Spleen (tissue), 11 donors: Measurements from ENCODE around the gene UTP11. TPM values are rescaled to one million over a fixed set of nuclear protein-coding genes. Genes with fewer than 3 reads are reported as not detected.

Experiments
- DNase-seq: peaks from one replicate; pipeline ENCODE4 v3.0.0-alpha.2; 2020
- H3K27ac ChIP-seq, 8 donors: fragments of 200-600 bp; sonication (generic) in 7 of 8; 1 replicate in 4 of 8; 2 replicates in 4 of 8; pipeline versions ENCODE4 v1.5.0 to v1.8.0; 2016 to 2021; ENCODE audit warnings: inconsistent platforms in 4 of 8, mild to moderate bottlenecking in 4 of 8, moderate library complexity in 1 of 8
- H3K27me3 ChIP-seq, 7 donors: fragments of 200-600 bp; sonication (generic) in 6 of 7; replicated peaks in 1 of 7; 1 replicate in 4 of 7; 2 replicates in 3 of 7; pipeline versions ENCODE4 v1.5.0 to v1.8.0; 2016 to 2021; ENCODE audit warnings: inconsistent platforms in 3 of 7, mild to moderate bottlenecking in 1 of 7
- H3K36me3 ChIP-seq, 6 donors: fragments of 200-600 bp; sonication (generic) in 5 of 6; 1 replicate in 4 of 6; 2 replicates in 2 of 6; pipeline versions ENCODE4 v1.5.0 to v1.8.0; 2016 to 2021; ENCODE audit warnings: inconsistent platforms in 2 of 6
- H3K4me1 ChIP-seq, 6 donors: fragments of 200-600 bp; sonication (generic) in 5 of 6; 1 replicate in 3 of 6; 2 replicates in 3 of 6; pipeline versions ENCODE4 v1.5.0 to v1.8.0; 2016 to 2021; ENCODE audit warnings: inconsistent platforms in 3 of 6
- H3K4me3 ChIP-seq, 8 donors: fragments of 200-600 bp; sonication (generic) in 7 of 8; 1 replicate in 4 of 8; 2 replicates in 4 of 8; pipeline versions ENCODE4 v1.5.0 to v1.8.0; 2016 to 2021; ENCODE audit warnings: inconsistent platforms in 4 of 8, mild to moderate bottlenecking in 4 of 8, moderate library complexity in 2 of 8
- H3K9me3 ChIP-seq, 8 donors: fragments of 200-600 bp; sonication (generic) in 7 of 8; 1 replicate in 4 of 8; 2 replicates in 4 of 8; pipeline versions ENCODE4 v1.5.0 to v1.8.0; 2016 to 2021; ENCODE audit warnings: inconsistent platforms in 4 of 8
- POLR2A ChIP-seq, 3 donors: fragments of 450-650 bp; IDR thresholded peaks; one replicate each; pipeline ENCODE4 v1.5.1; 2017; ENCODE audit warnings: antibody characterized with exemption in 3 of 3, mild to moderate bottlenecking in 1 of 3
- POLR2AphosphoS5 ChIP-seq, 3 donors: sonication (generic); formaldehyde crosslinking; IDR thresholded peaks; one replicate each; pipeline ENCODE4 v1.5.1; 2017; ENCODE audit warnings: antibody characterized with exemption in 3 of 3
- WGBS, 5 donors: extraction: QIAGEN DNeasy Blood & Tissue Kit in 3 of 5; methylation state at CpG; one replicate each; pipeline versions ENCODE4 v1.1.5 to v1.1.7; 2013 to 2018; 5-methylcytosine and 5-hydroxymethylcytosine counted together
- intact Hi-C: fragments of 100-400 bp; cut with DNase I; formaldehyde crosslinking; loops from one replicate; pipeline ENCODE4 v1.15.0; 2023; ENCODE audit warnings: low total_unique reads
- polyA plus RNA-seq, 3 donors: library from polyadenylated mRNA; stranded (reverse); fragments of 200-250 nt; gene quantifications; one replicate each; pipeline ENCODE4 v1.2.1, GENCODE V29; 2013
- total RNA-seq, 7 donors: library from RNA; depleted of rRNA in 3 of 7; stranded (reverse); fragments of >200 nt in 3 of 7; fragmentation: NEBNext Ultra II Directional in 4 of 7; extraction: Animal tissue kit (Norgen Biotek cat#: 25700) in 4 of 7; gene quantifications; one replicate each; pipeline versions ENCODE4 v1.1.0 to v1.2.1, GENCODE V29; 2016 to 2021
- TF ChIP-seq, protein P1 (sequence below), 11 experiments: fragments of 200-600 bp in 7 of 11; fragments of 450-650 bp in 4 of 11; sonication (generic) in 4 of 11; IDR thresholded peaks in 8 of 11; conservative IDR thresholded peaks in 3 of 11; 1 replicate in 7 of 11; 2 replicates in 4 of 11; pipeline versions ENCODE4 v1.4.0 to v1.8.0; 2016 to 2021; ENCODE audit warnings: antibody characterized with exemption in 11 of 11, inconsistent platforms in 4 of 11, mild to moderate bottlenecking in 1 of 11
- donor health status: healthy with polysubstance abuse.
- donor health status: DM: no; HTN: no; CAD: no; lungs with moderate emphysema.
- donor health status: DM: no; HTN: no; CAD: no.
- donor health status: Bipolar disorder and iron deficiency.
- donor health status: healthy.
- donor health status: DM: no; HTN: no; CAD: no.
- donor health status: DM: yes; HTN: yes; CAD: no.

UTP11 gene
- total and polyA plus RNA-seq, 10 donors: 12.5 to 51.4 (median 20.8) TPM

DNA sequence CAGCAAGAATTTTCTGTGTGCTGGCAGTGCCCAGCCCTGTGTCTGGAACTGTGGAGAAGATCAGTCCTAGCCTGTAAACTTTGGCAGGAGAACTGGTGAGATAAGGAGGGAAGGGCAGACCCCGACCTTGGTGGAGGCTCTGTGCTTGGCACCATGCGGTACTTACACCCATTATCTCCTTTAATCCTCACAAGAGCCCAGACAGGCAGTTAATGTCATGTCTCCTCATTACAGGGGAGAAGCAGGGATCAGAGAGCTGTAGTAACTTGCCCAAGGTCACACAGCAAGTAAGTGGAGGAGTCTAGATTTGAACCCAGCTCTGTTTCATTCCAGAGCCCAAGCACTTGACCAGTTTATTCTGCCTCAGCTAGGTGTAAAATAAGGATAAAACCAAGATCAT, 48.0 kb downstream of the UTP11 start:
- H3K4me3 ChIP-seq: no peak overlapping the region
- H3K36me3 ChIP-seq: no peaks in the 10 kb centered on the region
- intact Hi-C loops: no loop called here
- 75 to 96% (median 80%) methylated on average over 2 of the region's 2 CpGs for WGBS, 5 donors
- TF ChIP-seq POLR2A (IDR thresholded peaks at IDR 0.05) (no peak), POLR2AphosphoS5 (IDR thresholded peaks at IDR 0.05) (no peak)
- TF ChIP-seq, protein P1, sequence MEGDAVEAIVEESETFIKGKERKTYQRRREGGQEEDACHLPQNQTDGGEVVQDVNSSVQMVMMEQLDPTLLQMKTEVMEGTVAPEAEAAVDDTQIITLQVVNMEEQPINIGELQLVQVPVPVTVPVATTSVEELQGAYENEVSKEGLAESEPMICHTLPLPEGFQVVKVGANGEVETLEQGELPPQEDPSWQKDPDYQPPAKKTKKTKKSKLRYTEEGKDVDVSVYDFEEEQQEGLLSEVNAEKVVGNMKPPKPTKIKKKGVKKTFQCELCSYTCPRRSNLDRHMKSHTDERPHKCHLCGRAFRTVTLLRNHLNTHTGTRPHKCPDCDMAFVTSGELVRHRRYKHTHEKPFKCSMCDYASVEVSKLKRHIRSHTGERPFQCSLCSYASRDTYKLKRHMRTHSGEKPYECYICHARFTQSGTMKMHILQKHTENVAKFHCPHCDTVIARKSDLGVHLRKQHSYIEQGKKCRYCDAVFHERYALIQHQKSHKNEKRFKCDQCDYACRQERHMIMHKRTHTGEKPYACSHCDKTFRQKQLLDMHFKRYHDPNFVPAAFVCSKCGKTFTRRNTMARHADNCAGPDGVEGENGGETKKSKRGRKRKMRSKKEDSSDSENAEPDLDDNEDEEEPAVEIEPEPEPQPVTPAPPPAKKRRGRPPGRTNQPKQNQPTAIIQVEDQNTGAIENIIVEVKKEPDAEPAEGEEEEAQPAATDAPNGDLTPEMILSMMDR (IDR thresholded peaks at IDR 0.05 in 8 of 11, conservative IDR thresholded peaks at IDR 0.05 in 3 of 11): no peak
- peaks cover 0 to 14% (median 0%) of the 10 kb centered on the region in 7 donors for H3K27me3 ChIP-seq
- no peak for DNase-seq
- no peaks in the 10 kb centered on the region for H3K9me3 ChIP-seq
- no peaks in the 10 kb centered on the region for H3K4me1 ChIP-seq
- no peak overlapping the region for H3K27ac ChIP-seq

DNA sequence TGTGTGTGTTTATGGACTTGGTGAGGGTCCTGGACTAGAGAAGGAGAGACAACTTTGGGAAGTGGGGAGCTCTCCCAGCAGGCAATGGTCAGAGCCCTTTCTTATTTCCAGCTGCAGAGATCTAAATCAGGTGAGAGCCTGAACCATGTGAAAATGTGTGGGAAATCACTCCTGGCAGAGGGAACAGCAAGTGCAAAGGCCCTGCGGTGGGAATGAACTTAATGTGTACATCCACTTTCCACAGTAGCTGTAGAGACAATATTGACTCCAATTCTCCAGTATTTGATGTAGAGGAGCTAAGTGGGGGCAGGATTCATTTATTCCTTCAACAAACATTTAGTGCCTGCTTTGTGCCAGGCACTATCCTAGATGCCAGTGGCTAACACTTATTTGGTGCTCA, 48.8 kb downstream of the UTP11 start:
- DNase-seq: no peak
- Histone ChIP-seq H3K36me3 (no peaks in the 10 kb centered on the region), H3K27ac (no peak overlapping the region), H3K4me3 (no peak overlapping the region), H3K9me3 (no peaks in the 10 kb centered on the region), H3K27me3 (peaks cover 0 to 12% (median 0%) of the 10 kb centered on the region in 7 donors), H3K4me1 (no peaks in the 10 kb centered on the region)
- TF ChIP-seq, protein P1 (IDR thresholded peaks at IDR 0.05 in 8 of 11, conservative IDR thresholded peaks at IDR 0.05 in 3 of 11): no peak
- TF ChIP-seq POLR2A (IDR thresholded peaks at IDR 0.05): no peak
- no peak for TF ChIP-seq POLR2AphosphoS5 (IDR thresholded peaks at IDR 0.05)
- 91 to 97% (median 94%) methylated on average over 1 of the region's 1 CpG for WGBS, 5 donors
- intact Hi-C loops: no loop called here

DNA sequence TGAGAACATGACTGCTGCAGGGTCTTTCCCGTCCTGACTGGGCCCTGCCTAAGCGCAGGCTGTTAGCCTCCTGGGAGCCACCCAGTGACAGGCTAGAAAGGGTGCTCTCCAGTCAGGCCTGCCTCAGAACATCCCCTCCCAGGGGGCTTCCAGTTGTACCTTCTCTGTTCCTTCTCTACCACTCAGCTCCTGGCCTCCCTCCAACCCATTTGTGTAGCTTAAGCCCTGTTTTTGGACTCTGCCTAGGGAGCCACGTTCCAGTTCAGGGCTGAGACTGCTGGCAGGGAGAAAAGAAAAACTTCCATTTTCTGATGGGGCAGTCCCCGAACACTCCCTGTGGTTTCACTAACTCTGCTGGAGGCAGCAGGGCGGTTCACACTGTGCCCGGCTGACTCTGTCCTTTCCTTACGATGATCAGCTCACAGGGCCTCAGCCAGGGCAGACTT, 49.4 kb downstream of the UTP11 start:
- no peak for DNase-seq
- H3K27ac ChIP-seq: no peak overlapping the region
- intact Hi-C loops: no loop called here
- H3K36me3 ChIP-seq: no peaks in the 10 kb centered on the region
- H3K9me3 ChIP-seq: no peaks in the 10 kb centered on the region
- no peak overlapping the region for H3K4me3 ChIP-seq
- no peaks in the 10 kb centered on the region for H3K4me1 ChIP-seq
- peaks cover 0 to 13% (median 0%) of the 10 kb centered on the region in 7 donors for H3K27me3 ChIP-seq
- 68 to 78% (median 73%) methylated on average over 7 of the region's 7 CpGs for WGBS, 5 donors
- TF ChIP-seq, protein P1 (IDR thresholded peaks at IDR 0.05 in 8 of 11, conservative IDR thresholded peaks at IDR 0.05 in 3 of 11): no peak
- no peak for TF ChIP-seq POLR2AphosphoS5 (IDR thresholded peaks at IDR 0.05)
- no peak for TF ChIP-seq POLR2A (IDR thresholded peaks at IDR 0.05)

DNA sequence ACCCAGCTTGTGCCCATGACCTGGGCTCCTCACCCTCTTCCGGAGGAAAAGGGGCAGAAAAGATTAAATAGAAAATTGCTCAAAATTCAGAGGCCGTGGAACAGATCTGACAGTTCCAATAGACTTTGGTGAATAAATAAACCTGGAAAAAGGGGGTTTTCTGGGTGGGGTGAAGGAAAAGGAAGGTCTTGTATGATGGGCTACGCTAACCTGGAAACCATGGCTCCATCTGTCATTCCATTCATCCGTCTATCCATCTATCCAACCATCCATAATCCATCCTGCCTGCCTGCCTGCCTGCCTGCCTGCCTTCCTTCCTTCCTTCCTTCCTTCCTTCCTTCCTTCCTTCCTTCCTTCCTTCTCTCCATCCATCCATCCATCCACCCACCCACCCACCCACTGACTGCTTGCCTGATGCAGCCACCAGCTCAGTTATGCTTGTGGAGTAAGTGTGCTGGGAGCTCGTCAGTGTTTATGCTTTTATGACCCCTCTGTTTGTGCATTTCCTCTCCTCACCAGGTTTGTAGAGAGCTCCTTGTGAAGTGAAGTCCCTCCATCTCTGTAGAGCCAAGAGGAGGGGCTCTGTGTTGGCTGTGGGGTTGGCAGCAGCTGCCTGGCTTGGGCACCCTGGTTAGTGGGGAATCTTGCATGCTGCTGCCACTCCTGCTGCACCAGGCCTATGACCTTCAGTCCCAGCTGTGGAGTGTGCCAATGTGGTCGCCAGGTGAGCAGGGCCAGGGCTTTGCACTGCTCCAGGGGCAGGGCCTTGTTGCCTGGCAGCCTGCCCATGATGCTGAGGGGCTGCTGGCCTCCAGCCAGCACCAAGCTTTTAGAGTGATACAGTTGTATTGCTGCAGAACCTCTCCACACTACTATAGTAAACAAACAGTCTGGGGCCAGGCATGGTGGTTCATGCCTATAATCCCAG, 50.1 kb downstream of the UTP11 start:
- TF ChIP-seq, protein P1 (IDR thresholded peaks at IDR 0.05 in 8 of 11, conservative IDR thresholded peaks at IDR 0.05 in 3 of 11): no peak
- TF ChIP-seq POLR2AphosphoS5 (IDR thresholded peaks at IDR 0.05) (no peak), POLR2A (IDR thresholded peaks at IDR 0.05) (no peak)
- Histone ChIP-seq H3K4me1 (no peaks in the 10 kb centered on the region), H3K27ac (no peak overlapping the region), H3K4me3 (no peak overlapping the region), H3K36me3 (no peaks in the 10 kb centered on the region), H3K27me3 (peaks cover 0 to 18% (median 0%) of the 10 kb centered on the region in 7 donors), H3K9me3 (no peaks in the 10 kb centered on the region)
- intact Hi-C loops: no loop called here
- no peak for DNase-seq
- 72 to 85% (median 80%) methylated on average over 6 of the region's 6 CpGs for WGBS, 5 donors
